B cell (primary cell): ENCODE data around the gene TEKT2.

Experiments
- CTCF ChIP-seq: fragments of 200-600 bp; IDR thresholded peaks from one replicate; pipeline ENCODE4 v1.8.0; 2022; ENCODE audit warnings: antibody characterized with exemption, mild to moderate bottlenecking
- EZH2 ChIP-seq: IDR thresholded peaks from 2 replicates; pipeline ENCODE4 v1.6.1; 2012; ENCODE audit warnings: borderline replicate concordance, low read depth, mild to moderate bottlenecking, moderate library complexity, low read length; ENCODE audit not compliant: insufficient read depth, poor library complexity, severe bottlenecking

- TF ChIP-seq CTCF (no peak), EZH2 (no peak)
Observed at GRCh38 chr1:36081926-36082485, 1.9 kb upstream of the TEKT2 start.
